CD4-positive, alpha-beta T cell treated with Interleukin-1 beta for 1 hour (primary cell): Measurements from ENCODE around the gene CDS1.
"Not testable (repeated sequence)": the region's sequence is repeated elsewhere in the genome, so short reads cannot be mapped to it uniquely, and the experiment has no call there.

Experiments used
- DNase-seq, 2 donors: peaks; one replicate each; pipeline ENCODE4 v3.0.0-alpha.2; 2020 to 2022

CDS1 gene

GRCh38 chr4:84582988-84583875 is at the start of gene CDS1:
CDS1 (plus strand) TSS chr4:84583127; CDS start chr4:84583402, 275 bp downstream.
- no peak for DNase-seq

- no peak for DNase-seq
Measured at GRCh38 chr4:84535901-84536300, 47.0 kb upstream of the CDS1 start.

- no peak for DNase-seq
Measured at GRCh38 chr4:84545093-84545492, 37.8 kb upstream of the CDS1 start.

- no peak for DNase-seq
Measured at GRCh38 chr4:84547211-84547610, 35.7 kb upstream of the CDS1 start.

- not testable (repeated sequence) for DNase-seq
Measured at GRCh38 chr4:84549191-84549590, 33.7 kb upstream of the CDS1 start.

- no peak for DNase-seq
Measured at GRCh38 chr4:84562156-84562555, 20.8 kb upstream of the CDS1 start.

DNA sequence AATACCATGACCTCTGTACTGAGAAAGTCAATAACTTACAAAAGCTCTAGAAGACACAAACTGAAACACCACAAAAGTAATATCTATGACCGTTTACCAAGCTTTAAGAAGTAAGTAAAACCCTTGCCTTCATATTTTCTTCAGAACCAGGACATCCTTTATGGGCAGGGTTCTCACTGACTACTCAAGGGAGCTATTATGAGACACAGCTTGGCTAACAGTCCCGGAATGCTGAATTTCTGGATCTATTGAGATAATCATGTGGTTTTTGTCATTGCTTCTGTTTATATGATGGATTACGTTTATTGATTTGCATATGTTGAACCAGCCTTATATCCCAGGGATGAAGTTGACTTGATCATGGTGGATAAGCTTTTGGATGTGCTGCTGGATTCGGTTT is 19.9 kb upstream of the CDS1 start:
- DNase-seq: no peak

DNA sequence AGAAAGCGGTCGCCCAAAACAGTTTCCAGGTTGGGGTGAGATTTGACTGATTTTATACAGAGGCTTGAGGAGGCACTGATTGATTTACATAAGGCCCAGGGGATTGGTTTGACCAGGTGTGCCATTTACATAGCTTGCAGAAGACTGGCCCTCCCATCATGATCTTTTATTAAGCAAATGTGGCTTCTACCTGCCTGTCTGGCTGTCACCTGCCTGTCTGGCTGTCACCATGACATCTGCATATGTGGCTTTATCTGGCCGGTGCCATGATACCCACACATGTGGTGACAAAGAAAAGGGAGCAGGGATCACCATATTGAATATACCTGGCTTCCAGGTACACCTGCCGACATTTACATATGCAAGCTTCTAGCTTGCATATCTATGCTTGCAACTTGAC is 17.0 kb upstream of the CDS1 start:
- no peak for DNase-seq

GRCh38 chr4:84568496-84568895 is 14.4 kb upstream of the CDS1 start:
- no peak for DNase-seq

DNA sequence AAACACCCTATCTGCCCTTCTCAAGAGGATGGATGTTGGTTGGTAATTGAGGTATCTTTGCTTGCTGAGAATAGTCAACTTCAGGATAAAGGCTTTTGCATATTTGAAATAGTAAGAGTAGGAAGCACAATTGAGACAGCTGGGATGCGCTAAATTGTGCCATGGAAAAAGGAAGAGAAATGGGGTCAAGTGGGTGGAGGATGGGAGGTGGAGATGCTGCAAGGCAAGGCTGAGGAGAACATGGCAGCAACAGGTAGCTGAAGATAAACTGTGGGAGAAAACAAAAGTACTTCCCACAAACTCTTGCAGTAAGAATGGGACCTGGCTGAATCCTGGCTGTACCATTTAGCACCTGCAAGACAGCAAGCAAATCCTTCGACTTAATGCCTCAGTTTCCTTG is 13.9 kb upstream of the CDS1 start:
- no peak for DNase-seq

- peak in 1 of 2 donors; percentile 28 for DNase-seq
Measured at GRCh38 chr4:84573385-84574068, 9.4 kb upstream of the CDS1 start.

DNA sequence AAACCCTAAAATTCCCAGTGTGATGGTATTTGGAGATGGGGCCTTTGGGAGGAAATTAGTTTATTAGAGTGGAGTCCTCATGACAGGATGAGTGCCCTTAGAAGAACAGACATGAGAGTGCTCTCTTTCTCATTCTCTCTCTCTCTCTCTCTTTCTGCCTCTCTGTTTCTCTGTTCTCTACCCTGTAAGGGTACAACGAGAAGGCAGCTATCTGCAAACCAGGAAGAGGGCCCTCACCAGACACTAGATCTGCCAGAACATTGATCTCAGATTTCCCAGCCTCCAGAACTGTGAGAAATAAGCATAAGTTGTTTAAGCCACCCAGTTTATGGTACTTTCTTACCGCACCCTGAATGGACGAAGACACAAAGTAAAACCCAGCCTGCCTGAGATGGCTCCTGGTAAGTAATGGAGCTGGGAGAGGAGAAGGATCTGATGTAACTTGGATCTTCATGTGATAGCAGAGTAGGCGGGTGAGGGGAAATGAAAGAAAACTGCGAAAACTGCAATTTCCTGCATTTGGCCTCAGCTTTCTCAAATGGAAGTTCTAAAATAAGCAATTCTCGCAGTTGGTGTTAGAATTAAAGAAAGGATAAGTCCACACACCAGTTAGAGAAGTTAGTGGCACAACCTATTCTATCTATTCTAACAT is 8.7 kb upstream of the CDS1 start:
- no peak for DNase-seq

- DNase-seq: peak in 1 of 2 donors; percentile 19
Measured at GRCh38 chr4:84578540-84579402, 4.2 kb upstream of the CDS1 start.

DNA sequence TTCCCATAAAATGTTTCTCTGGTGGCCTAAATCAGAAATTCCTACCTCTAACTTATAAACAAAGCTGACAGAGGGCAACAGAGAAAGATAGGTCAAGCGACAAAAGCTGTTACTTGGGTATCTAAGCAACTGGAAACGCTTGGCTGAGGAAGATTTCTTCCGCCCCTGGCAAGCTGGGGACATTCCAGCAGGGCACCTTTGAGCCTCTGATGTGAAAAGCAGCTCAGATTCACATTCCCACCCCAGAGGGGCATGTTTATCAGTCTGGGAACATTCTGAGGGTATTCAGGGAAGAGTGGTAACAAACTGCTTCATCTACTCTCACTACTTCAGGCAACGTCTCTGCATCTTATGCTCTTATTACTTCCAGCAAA is 3.5 kb upstream of the CDS1 start:
- no peak for DNase-seq

GRCh38 chr4:84582302-84582987 is 482 bp upstream of the CDS1 start:
- DNase-seq: peak; percentile 87 to 91

- DNase-seq: peak in 1 of 2 donors; percentile 3
Measured at GRCh38 chr4:84583876-84584380, 1.0 kb downstream of the CDS1 start.

DNA sequence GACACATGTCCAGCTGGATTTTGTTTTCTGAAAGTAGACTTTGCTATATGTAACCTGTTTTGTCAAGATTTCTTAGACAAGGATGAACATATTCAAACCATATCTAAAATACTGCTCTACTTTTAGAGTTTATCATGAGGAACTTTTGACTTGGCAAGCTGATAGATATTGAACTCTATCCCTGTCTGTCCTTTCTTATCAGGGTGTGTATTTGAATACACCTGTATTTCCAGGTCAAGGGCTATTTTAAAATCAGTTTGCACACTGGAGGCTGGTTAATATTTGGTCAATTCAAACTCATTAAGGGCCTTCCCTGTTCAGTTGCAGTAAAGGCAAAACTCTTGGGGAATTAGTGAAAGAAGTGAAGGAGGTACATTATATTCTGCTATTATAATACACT is 2.3 kb downstream of the CDS1 start:
- no peak for DNase-seq

DNA sequence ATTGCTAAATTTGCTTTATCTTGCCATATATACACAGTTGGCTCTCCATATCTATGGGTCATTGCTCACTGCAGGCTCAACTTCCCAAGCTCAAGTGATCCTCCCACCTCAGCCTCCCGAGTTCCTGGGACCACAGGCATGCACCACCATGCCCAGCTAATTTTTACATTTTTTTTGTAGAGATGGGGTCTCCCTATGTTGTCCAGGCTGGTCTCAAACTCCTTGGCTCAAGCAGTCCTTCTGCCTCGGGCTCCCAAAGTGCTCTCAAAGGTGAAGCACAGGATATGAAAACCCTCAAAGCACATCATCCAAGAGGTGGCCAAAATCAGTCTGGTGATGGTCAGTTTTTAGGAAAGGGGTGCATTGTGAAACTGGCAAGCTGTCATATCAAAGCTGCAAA is 11.8 kb downstream of the CDS1 start:
- DNase-seq: no peak

DNA sequence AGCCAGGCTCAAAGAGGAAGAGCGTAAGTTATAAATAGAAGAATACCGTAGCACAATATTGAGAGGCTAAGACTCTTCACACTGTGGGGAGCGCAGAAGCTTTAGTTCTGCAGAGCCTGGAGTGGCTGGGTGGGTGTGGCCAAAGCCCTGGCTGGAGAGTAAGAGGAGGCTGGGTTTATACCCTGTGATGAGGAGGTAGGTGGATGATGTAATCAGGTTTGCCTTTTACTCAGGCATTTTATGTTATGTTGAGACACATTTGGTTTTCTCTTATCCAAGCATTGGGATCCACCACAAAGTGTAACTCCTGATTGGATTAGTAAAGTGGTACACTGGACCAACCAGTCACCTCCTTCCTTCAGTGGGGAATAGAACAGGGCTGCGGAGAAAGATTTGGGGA is 13.9 kb downstream of the CDS1 start:
- no peak for DNase-seq

DNA sequence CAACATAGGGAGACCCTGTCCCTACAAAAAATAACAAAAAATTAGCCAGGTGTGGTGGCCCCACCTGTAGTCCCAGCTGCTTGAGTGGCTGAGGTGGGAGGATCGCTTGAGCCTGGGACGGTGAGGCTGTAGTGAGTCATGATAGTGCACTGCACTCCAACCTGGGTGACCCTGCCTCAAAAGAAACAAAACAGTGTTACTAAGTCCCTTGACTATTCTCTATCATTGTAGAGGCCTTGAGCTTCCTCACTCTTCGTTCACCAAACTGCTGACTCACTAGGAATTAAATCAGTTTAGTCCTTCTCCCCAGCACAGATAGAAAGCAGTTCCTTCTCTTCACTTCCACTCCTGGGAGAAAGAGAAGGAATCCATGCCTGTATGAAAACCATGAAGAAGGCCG is 14.5 kb downstream of the CDS1 start:
- no peak for DNase-seq

GRCh38 chr4:84606645-84607044 is 23.7 kb downstream of the CDS1 start:
- no peak for DNase-seq

DNA sequence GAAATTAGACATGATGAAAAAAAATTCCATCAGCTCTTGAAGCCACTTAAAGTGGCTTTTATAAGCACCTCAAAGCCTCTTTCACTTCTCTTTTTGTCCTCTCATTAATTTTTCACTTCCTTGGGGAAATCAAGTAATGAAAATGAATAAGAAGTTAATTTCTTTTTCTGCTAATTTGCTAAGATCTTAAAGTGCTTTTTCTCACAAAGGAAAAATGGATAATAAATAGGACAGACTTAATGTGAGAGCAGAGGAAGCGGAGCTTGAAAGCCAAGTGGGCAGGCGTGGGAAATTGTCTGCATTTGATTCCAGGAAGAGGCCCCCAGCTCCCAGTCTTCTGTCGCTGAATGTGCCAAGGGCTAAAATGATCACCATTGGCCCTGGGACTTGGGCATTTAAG is 28.6 kb downstream of the CDS1 start:
- no peak for DNase-seq
